ENCODE measurements around the gene CHCHD6. TPM values are rescaled to one million over a fixed set of nuclear protein-coding genes. Genes with fewer than 3 reads are reported as not detected.

CHCHD6 gene
- polyA plus RNA-seq, 1 donor from 2014 or later: 102 TPM

DNA sequence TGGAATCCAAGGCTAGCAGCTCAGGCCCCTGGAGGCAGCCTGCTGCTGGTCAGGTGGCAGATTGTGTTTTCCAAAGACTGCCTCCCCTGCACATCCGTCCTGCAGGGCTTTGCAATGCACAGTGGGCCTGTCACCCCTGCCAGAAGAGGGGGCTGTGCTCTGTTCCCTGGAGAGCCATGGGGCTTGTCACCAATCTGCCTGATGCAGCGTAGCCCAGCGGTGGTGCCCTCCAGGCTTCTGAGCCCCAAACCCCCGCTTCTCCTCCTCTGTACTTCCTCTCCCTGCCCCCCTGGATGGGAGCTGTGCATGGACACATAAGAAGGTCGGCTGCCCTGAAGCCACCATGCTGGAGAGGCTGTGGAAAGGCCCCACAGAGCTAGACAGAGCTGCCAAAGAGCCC lies 268.8 kb downstream of the CHCHD6 start:
- H3K4me2 ChIP-seq (ENCODE audit: low read length): no peak overlapping the region
- H3K79me2 ChIP-seq (replicated peaks; ENCODE audit: insufficient read depth, low read length): no peaks in the 10 kb centered on the region
- no peaks in the 10 kb centered on the region for H3K9me3 ChIP-seq (ENCODE audit: low read length)
- no peak overlapping the region for H3K27ac ChIP-seq (ENCODE audit: low read length)
- H3F3A ChIP-seq (ENCODE audit: insufficient read depth, low read length, poor library complexity, severe bottlenecking): no peaks in the 10 kb centered on the region
- H3K36me3 ChIP-seq (ENCODE audit: insufficient read depth, low read length): no peaks in the 10 kb centered on the region
- no peaks in the 10 kb centered on the region for H3K9me2 ChIP-seq (ENCODE audit: insufficient read depth, low read length)
- H3K4me3 ChIP-seq (ENCODE audit: low read length): no peak overlapping the region
- H4K20me1 ChIP-seq (ENCODE audit: insufficient read depth): no peaks in the 10 kb centered on the region
- no peak overlapping the region for H3K9ac ChIP-seq (ENCODE audit: low read length)
- TF ChIP-seq, protein P1, sequence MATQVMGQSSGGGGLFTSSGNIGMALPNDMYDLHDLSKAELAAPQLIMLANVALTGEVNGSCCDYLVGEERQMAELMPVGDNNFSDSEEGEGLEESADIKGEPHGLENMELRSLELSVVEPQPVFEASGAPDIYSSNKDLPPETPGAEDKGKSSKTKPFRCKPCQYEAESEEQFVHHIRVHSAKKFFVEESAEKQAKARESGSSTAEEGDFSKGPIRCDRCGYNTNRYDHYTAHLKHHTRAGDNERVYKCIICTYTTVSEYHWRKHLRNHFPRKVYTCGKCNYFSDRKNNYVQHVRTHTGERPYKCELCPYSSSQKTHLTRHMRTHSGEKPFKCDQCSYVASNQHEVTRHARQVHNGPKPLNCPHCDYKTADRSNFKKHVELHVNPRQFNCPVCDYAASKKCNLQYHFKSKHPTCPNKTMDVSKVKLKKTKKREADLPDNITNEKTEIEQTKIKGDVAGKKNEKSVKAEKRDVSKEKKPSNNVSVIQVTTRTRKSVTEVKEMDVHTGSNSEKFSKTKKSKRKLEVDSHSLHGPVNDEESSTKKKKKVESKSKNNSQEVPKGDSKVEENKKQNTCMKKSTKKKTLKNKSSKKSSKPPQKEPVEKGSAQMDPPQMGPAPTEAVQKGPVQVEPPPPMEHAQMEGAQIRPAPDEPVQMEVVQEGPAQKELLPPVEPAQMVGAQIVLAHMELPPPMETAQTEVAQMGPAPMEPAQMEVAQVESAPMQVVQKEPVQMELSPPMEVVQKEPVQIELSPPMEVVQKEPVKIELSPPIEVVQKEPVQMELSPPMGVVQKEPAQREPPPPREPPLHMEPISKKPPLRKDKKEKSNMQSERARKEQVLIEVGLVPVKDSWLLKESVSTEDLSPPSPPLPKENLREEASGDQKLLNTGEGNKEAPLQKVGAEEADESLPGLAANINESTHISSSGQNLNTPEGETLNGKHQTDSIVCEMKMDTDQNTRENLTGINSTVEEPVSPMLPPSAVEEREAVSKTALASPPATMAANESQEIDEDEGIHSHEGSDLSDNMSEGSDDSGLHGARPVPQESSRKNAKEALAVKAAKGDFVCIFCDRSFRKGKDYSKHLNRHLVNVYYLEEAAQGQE (IDR thresholded peaks at IDR 0.05; ENCODE audit: borderline replicate concordance): no peak
- TF ChIP-seq EP300 (conservative IDR thresholded peaks at IDR 0.05; ENCODE audit: poor library complexity, severe bottlenecking) (no peak), POLR2AphosphoS5 (IDR thresholded peaks at IDR 0.05) (no peak), EZH2 (IDR thresholded peaks at IDR 0.05; ENCODE audit: borderline replicate concordance, insufficient read depth, low read length, poor library complexity, severe bottlenecking) (no peak), TAF1 (IDR thresholded peaks at IDR 0.05; ENCODE audit: low read depth) (no peak), SMC3 (conservative IDR thresholded peaks at IDR 0.05; ENCODE audit: poor library complexity) (no peak), MXI1 (conservative IDR thresholded peaks at IDR 0.05; ENCODE audit: poor library complexity, severe bottlenecking) (no peak), RAD21 (conservative IDR thresholded peaks at IDR 0.05) (no peak)
- TF ChIP-seq, protein P2, sequence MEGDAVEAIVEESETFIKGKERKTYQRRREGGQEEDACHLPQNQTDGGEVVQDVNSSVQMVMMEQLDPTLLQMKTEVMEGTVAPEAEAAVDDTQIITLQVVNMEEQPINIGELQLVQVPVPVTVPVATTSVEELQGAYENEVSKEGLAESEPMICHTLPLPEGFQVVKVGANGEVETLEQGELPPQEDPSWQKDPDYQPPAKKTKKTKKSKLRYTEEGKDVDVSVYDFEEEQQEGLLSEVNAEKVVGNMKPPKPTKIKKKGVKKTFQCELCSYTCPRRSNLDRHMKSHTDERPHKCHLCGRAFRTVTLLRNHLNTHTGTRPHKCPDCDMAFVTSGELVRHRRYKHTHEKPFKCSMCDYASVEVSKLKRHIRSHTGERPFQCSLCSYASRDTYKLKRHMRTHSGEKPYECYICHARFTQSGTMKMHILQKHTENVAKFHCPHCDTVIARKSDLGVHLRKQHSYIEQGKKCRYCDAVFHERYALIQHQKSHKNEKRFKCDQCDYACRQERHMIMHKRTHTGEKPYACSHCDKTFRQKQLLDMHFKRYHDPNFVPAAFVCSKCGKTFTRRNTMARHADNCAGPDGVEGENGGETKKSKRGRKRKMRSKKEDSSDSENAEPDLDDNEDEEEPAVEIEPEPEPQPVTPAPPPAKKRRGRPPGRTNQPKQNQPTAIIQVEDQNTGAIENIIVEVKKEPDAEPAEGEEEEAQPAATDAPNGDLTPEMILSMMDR (IDR thresholded peaks at IDR 0.05; ENCODE audit: poor library complexity, severe bottlenecking): no peak
- no peak overlapping the region for H2AFZ ChIP-seq (ENCODE audit: low read depth, low read length)
- no peaks in the 10 kb centered on the region for H3K27me3 ChIP-seq (ENCODE audit: insufficient read depth, low read depth, low read length)

DNA sequence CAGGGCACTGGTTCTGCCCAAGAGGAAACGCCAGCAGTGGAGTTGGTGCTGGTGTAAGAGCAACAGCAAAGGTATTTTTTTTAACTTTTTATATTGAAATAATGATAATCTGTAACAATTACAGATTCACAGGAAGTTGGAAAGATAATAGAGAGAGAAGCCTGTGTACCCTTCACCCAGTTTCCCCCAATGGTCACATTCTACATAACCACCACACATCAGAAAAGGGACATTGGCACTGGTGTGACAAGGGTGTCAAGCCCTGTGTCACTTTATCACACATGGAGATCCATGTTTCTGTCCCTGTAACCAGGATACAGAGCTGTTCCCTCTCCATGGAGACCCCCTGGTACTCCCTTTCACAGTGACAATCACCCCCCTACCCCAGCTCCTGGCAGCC lies 269.8 kb downstream of the CHCHD6 start:
- Histone ChIP-seq H3K9me2 (ENCODE audit: insufficient read depth, low read length) (no peaks in the 10 kb centered on the region), H3F3A (ENCODE audit: insufficient read depth, low read length, poor library complexity, severe bottlenecking) (no peaks in the 10 kb centered on the region), H3K27ac (ENCODE audit: low read length) (no peak overlapping the region), H3K79me2 (replicated peaks; ENCODE audit: insufficient read depth, low read length) (no peaks in the 10 kb centered on the region), H3K36me3 (ENCODE audit: insufficient read depth, low read length) (no peaks in the 10 kb centered on the region), H3K9ac (ENCODE audit: low read length) (no peak overlapping the region), H2AFZ (ENCODE audit: low read depth, low read length) (no peak overlapping the region), H3K4me3 (ENCODE audit: low read length) (no peak overlapping the region), H3K4me2 (ENCODE audit: low read length) (no peak overlapping the region), H4K20me1 (ENCODE audit: insufficient read depth) (no peaks in the 10 kb centered on the region), H3K27me3 (ENCODE audit: insufficient read depth, low read depth, low read length) (no peaks in the 10 kb centered on the region), H3K9me3 (ENCODE audit: low read length) (no peaks in the 10 kb centered on the region)
- TF ChIP-seq MXI1 (conservative IDR thresholded peaks at IDR 0.05; ENCODE audit: poor library complexity, severe bottlenecking): no peak
- TF ChIP-seq, protein P2 (IDR thresholded peaks at IDR 0.05; ENCODE audit: poor library complexity, severe bottlenecking): no peak
- TF ChIP-seq TAF1 (IDR thresholded peaks at IDR 0.05; ENCODE audit: low read depth): no peak
- no peak for TF ChIP-seq EP300 (conservative IDR thresholded peaks at IDR 0.05; ENCODE audit: poor library complexity, severe bottlenecking)
- TF ChIP-seq RAD21 (conservative IDR thresholded peaks at IDR 0.05): no peak

All from neural cell (in vitro differentiated cells).